Fibroblast of villous mesenchyme (primary cell): ENCODE data around the gene LZTR1. TPM values are rescaled to one million over a fixed set of nuclear protein-coding genes. Genes with fewer than 3 reads are reported as not detected.
A peak's percentile ranks its signal among the peaks of the same experiment; 100 is the strongest.
"Not testable (repeated sequence)": the region's sequence is repeated elsewhere in the genome, so short reads cannot be mapped to it uniquely, and the experiment has no call there.

Experiments
- DNase-seq: peaks from one replicate; pipeline ENCODE4 v3.0.0-alpha.2; 2010; ENCODE audit warnings: low read depth
- H3K4me3 ChIP-seq: 2 replicates; pipeline ENCODE4 v1.5.1; 2011; ENCODE audit warnings: low read depth, mild to moderate bottlenecking, low read length
- total RNA-seq: library from RNA; depleted of rRNA; stranded (reverse); fragments of >200 nt; gene quantifications from 2 replicates; pipeline ENCODE4 v1.2.3, GENCODE V29; 2012
- TF ChIP-seq, protein P1 (sequence below): IDR thresholded peaks from 2 replicates; pipeline ENCODE4 v1.5.1; 2012; ENCODE audit warnings: low read depth, mild to moderate bottlenecking, low read length; ENCODE audit not compliant: insufficient read depth

LZTR1 gene
- total RNA-seq, 1 donor: 60.9 TPM

DNA sequence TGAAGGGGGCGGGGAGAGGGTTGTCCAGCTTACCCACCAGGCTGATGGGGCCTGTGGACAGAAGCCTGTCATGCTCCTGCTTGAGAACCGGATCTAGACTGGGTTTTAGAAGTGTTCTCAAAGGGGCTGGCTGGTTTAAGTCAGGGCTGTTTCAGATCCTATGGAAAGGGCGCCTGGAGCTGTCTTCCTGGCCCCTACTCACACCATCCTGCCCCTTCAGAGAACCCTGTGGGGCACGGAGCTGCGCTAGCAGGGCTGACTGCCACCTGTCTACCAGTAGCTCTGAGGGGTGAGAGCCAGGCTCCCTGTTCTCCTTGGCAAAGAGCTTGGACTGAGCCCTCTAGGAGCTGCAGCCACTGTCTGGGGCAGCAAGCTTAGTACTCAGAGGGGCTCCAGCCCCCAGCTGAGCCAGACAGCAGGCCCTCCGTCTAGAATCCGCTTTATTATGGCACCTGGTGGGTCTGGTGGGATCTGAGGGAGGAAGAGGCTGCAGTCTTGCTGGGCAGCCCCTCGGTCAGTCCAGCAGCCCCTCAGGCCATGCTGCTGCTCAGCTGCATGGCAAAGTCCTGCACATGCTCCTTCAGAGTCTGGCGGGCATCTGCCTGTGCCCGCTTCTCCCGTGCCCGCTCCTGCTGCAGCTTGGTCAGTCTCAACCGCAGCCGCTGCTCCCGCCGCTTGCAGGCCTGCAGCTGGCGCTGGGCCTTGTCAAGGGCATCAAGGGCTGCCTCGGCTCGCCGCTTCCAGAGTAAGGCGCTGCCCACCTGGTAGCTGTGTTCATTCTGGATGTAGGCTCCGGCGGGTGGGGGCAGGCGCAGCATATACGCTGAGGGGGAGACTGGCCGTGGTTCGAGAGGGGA, 17.5 kb downstream of the LZTR1 start:
- no peak overlapping the region for H3K4me3 ChIP-seq
- DNase-seq: no peak
- TF ChIP-seq, protein P1, sequence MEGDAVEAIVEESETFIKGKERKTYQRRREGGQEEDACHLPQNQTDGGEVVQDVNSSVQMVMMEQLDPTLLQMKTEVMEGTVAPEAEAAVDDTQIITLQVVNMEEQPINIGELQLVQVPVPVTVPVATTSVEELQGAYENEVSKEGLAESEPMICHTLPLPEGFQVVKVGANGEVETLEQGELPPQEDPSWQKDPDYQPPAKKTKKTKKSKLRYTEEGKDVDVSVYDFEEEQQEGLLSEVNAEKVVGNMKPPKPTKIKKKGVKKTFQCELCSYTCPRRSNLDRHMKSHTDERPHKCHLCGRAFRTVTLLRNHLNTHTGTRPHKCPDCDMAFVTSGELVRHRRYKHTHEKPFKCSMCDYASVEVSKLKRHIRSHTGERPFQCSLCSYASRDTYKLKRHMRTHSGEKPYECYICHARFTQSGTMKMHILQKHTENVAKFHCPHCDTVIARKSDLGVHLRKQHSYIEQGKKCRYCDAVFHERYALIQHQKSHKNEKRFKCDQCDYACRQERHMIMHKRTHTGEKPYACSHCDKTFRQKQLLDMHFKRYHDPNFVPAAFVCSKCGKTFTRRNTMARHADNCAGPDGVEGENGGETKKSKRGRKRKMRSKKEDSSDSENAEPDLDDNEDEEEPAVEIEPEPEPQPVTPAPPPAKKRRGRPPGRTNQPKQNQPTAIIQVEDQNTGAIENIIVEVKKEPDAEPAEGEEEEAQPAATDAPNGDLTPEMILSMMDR: no peak

DNA sequence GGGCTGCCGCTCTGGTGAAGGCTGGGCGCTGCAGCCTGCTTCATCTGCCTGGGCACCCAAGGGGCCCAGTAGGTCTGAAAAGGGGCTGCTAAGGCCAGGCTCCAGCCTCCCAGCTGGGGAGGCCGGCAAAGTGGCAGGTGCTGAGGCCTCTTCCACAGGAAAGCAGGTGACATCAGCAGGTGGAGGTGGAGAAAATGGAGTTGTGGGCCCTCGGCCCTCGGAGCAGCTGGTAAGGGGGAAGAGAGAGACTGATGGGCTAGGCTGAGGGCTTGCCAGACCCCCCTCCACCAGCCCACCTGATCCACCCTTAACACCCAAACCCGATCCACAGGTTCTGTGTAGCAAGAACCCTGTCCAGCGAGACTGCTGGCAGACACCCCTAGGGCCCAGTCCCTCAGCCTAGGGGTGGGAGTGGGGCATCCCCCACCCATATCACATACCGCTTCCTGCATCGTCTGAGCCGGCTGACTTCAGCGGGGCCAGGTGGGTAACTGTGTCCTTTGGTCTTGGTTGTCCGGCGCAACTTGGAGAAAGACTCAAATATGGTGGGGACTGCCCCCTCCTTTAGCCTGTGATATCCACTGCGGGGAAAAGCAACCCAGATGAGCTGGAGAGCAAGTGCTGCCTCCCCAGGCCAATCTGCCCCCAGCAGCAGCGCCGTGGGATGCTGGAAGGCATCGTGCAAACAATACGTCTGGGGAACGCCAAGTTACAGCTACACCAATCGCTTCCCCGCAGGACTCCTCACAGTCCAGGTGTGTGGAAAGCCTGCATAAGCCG, 18.3 kb downstream of the LZTR1 start:
- DNase-seq: no peak

DNA sequence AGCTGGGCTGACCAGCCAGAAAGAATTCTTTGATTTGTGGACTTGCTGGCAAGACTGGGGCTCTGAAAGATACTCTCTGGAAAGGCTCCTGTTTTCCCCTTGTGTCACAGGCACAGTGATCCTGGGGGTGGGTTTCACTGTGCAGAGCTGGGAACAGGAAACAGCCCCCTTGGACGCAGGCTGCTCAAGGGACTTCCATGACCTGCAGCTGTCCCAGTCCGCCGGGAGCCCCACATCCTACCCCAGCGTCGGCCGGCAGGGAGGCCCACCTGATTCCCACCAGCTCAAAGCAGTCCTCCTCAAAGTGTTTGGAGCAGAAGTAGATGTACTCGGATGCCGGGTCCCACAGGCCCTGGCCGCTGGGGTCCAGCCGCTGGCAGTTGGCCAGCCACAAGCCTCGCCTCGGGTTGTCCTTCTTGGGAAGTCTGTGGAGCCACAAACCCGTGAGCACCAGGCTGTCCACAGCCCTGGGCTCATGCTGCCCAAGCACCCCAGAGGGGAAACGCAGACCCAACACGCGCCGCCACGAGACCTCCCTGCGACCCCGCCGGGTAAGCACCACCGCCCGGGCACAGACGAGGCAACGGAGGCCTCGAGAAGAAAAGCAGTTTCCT, 19.0 kb downstream of the LZTR1 start:
- H3K4me3 ChIP-seq: peak overlapping the region; percentile 84
- DNase-seq: no peak
- TF ChIP-seq, protein P1: no peak

More for the DNA sequence above, 18.3 kb downstream of the LZTR1 start:
- TF ChIP-seq, protein P1: no peak
- H3K4me3 ChIP-seq: peak overlapping the region; percentile 84

DNA sequence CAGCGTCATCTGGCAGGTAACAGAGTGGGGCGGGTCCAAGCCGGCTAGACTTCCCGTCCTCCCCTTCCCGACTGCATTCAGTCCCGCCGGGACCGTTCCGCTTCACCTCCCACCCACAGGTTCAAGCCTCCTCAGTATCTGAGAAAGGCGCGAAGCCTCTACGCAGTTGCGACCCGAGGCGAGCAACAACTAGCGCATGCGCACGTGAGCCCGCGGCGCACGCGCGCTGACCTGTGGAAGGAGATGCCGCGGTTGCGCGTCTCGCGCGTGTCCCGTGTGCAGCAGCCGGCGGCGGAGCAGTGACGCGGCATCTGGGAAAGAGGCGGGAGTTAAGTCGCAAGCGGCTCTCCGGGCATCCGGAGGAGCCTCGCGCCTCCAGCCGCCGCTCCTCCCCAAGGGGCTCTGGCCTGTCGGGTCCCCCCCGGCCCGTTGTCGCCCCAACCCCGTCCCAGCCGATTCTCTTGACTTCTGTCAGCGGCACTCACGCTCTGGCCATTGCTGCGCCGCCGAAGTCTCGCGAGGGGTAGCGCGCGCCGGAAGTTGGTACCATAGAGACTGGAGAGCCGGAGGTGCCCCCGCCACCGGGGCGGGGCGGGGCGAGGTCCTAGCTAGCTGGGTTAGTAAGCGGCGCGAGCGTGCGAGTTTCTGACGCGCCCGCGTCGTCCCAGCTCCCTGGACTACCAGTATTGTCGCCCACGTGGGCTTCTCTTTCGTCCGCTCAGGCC, 19.7 kb downstream of the LZTR1 start, which contains the start of gene THAP7:
TSS of gene THAP7 (minus strand) at position 518 of the 725 bp plus-strand sequence. CDS start at position 311, 207 bp downstream.
- peak within 1 kb of the TSS; percentile 84 for H3K4me3 ChIP-seq
- DNase-seq: peak; percentile 96
- TF ChIP-seq, protein P1: no peak

DNA sequence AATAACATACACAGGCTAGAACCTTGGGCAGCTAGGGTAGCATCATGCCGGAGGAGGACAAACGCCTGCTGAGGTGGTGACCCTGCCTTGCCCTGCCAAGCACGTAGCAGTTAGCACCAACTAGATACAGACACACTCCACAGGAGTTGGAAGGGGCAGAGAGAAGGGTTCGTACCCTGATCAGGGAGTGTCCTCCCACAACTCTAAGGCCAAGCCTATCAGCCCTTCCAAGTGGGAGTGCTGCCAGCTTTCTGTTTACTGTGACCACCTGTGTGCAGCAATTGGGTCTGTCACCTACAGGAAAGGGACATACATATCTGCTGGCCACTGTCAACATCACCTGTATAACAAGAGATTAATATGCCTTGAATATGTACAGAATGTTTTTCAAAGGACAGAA, 21.7 kb downstream of the LZTR1 start:
- peak overlapping the region; percentile 5 for H3K4me3 ChIP-seq
- TF ChIP-seq, protein P1: no peak

DNA sequence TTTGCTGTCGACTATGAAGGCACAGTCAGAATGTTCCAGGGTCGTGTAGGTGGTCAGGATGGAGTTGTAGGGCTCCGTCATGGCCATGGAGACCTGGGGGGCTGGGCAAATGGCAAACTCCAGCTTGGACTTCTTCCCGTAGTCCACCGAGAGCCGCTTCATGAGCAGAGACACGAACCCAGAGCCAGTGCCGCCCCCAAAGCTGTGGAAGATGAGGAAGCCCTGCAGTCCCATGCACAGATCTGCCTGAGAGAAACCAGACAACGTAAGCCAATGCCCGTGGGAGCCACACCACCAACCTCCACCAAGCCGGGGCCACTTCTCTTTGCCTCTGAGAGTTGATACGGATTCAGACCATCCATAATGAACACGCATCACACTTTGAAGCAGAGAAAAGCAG, 27.1 kb downstream of the LZTR1 start:
- not testable (repeated sequence) for DNase-seq, H3K4me3 ChIP-seq

More for the DNA sequence above, 21.7 kb downstream of the LZTR1 start:
- no peak for DNase-seq
